ENCODE results near the gene KIRREL1.

Gene KIRREL1

DNA sequence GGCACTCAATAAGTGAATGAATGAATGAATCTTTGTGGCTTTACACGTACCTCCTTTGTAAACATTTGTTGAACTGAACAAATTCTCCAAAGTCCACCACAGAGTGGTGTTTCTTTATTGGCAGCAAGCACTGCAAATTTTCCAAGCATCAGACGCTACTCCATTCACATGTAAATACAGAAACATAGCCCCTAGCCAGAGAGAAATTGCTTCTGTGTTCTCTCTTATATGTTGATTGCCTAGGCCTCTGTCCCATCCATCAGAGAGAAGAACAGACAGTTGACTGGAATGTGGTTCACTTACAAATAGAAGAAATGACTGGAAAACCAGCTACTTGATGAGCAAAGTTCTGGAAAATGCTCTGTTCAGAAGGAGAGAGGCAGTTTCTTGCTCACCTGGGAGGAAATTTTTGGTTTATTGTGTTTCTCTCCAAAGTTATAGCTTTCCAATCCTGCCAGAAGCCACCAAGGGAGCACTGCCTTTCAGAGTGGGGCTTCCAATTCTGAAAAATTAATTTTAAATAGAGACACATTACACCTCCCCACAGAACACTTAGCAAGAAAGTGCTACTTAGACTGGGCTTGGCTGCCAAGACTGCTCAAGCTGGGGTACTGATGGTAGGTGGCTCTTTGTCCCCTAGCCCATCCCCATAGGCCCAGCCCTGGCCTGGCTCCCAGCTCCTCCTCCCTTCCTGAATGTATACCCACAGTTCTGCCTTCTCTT, 18.1 kb upstream of the KIRREL1 start:
- DNase-seq (ENCODE audit: low spot score), result no peak

DNA sequence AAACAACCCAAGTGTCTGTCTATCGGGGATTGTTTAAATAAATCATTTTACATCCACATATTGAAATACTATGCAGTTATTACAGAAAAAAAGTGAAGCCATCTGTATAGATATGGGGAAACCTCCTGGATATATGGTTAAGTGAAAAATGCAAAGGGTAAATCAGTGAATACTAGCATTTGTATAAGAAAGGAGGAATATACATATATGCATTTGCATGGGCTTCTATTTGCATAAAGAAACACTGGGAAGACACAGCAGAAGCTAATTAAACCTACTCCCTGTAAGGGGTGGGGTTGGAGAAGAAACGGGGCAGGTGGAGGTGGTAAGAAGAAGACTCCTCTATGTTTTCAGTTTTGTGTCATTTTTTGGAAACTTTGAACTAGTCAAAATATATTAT, 16.6 kb upstream of the KIRREL1 start:
- no peak for DNase-seq (ENCODE audit: low spot score)

DNA sequence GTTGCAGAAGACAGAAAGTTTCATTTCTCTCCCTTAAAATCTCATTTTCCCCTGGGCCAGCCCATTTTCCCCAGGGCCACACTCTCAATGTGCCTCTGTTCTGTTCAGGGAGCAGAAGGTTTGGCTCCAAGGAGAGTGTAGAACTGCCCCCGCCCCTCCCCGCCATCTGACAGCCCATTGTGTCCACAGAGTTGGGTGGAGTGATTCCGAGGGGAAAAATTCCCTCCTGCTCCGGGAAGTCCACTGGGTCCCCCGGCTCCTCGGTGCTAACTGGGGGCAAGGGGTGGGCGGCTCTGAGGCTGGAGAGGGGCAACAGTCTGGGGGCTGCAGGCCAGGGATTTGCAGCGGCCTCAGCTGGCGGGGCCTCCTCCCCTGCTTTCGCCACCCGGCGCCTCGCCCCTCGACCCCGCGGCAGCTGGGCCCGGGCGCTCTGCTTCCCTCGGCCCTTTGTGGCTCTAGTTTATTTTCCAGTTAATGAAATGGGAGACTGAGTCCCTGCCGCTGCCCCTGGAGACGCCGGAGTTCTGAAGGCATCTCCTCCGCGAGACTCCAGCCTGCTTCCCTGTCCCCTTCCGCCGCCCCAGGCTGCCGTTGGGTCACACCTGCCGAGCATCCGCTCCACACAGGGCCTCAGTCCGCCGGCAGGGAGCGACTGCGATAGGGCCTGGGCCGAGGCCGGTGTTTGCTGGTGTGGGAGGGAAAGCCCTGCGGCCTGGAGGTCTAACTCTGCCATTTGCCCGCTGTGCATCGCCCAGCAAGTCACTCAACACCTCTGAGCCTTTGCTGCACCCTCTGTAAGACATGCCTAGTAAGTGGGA, 14.7 kb upstream of the KIRREL1 start:
- no peak for DNase-seq (ENCODE audit: low spot score)

DNA sequence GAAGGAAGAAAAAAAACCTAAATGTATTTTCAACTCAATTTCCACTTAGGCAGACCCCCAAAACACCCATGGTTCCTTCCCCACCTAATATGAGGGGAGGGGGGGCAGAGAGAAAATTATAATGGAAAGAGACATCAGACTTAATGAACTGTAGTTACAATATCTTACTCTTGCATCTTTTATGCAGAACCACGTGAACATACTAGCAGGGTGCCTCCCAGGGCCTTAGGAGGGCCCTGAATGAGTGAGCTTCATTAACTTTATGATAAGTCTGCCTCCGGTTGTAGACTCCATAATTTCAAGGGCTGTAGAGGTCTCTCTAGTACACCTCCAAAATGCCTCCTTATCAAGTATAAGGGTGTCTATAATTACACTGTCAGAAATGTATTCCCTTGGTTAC, 11.3 kb upstream of the KIRREL1 start:
- DNase-seq (ENCODE audit: low spot score), result no peak

GRCh38 chr1:157983787-157984186, 9.7 kb upstream of the KIRREL1 start:
- DNase-seq (ENCODE audit: low spot score), result no peak

DNA sequence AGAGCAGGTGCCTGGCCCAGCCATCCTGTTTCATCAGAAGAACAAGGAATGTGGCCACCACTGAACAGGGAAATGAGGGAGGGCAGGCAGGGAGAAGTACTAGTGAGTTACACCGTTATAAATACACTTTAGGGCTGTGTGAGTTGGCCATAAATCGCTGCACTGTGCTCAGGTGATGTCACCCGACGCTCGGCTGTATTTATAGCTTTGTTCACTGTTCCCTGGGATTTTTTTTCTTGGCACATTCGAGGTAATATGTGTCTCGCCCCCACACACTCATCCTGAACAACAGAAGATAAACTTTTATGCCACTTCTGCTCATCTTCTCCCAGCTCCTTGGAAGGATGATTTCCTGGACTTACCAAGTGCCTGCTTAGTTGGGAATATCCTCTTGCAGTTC, 9.0 kb upstream of the KIRREL1 start:
- no peak for DNase-seq (ENCODE audit: low spot score)

DNA sequence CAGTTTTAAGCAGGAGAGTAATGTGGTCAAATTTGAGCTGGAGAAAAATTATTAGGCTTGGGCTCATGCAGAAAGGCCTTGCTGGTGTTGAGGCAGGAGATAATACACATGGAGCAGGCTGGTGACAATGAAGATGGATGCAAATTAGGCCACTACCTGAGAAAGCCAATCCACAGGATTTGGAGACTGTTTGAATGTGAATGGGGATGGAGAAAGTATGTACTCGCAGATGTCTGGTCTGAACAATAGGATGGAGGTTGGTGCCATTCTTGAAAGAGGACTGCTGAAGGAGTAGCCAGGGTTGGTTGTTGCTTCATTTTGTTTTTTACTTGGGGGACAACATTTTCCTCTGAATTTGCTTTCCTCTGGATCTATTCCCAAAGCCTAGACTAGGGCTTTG, 8.0 kb upstream of the KIRREL1 start:
- no peak for DNase-seq (ENCODE audit: low spot score)

GRCh38 chr1:157988002-157988401, 5.4 kb upstream of the KIRREL1 start:
- DNase-seq (ENCODE audit: low spot score), result no peak

DNA sequence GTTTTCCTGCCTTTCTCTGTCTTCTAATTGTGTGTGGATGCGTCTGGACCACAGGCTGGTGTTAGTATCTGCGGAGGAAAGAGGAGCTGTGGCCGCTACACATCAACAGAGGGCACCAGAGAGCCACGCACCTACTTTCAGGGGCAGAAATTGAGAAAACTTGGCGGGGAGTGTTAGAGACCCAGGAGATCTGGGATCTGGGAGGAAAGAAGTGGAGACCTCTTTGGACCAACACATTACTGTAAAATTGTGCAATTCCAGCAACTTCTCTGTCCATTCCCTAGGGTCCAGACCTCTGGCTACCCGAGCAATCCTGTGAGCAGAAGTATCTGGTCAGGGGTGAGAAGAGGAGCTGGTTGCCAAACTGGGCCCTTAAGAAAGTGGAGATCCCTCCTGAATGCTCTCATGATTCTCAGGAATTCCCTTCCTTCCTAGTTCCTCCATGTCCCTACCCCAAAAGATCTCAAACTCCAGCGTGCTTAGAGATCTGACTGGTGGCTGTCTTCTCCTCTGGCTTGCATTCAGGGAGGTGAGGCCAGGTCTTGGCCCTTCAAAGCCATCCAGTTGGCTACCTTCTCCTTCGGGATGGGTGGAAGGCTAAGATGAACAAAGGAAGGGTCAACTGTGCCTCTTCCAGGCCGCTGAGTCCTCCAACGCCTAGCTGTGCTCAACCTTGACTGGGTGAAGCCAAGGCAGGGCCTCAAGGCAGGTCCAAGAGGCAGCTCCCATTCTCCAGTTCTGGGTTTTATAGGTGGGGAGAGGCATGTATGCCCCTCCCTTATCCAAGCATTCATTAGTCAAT, 1.2 kb upstream of the KIRREL1 start:
- DNase-seq (ENCODE audit: low spot score), result peak; percentile 82

DNA sequence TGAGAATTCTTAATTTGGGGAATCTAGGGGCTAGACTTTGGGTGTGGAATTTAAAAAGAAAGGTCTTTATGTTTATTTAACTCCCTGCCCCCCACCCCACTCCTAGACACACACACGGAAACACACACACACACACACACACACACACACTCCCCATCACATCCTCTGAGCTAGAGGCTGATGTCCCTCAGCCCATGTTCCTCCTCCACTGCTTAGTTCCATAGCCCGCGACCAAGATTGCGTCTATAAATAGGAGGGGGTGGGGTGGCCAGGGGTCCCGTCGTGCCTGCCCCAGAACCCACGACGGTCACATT, 655 bp upstream of the KIRREL1 start:
- DNase-seq (ENCODE audit: low spot score), result no peak

DNA sequence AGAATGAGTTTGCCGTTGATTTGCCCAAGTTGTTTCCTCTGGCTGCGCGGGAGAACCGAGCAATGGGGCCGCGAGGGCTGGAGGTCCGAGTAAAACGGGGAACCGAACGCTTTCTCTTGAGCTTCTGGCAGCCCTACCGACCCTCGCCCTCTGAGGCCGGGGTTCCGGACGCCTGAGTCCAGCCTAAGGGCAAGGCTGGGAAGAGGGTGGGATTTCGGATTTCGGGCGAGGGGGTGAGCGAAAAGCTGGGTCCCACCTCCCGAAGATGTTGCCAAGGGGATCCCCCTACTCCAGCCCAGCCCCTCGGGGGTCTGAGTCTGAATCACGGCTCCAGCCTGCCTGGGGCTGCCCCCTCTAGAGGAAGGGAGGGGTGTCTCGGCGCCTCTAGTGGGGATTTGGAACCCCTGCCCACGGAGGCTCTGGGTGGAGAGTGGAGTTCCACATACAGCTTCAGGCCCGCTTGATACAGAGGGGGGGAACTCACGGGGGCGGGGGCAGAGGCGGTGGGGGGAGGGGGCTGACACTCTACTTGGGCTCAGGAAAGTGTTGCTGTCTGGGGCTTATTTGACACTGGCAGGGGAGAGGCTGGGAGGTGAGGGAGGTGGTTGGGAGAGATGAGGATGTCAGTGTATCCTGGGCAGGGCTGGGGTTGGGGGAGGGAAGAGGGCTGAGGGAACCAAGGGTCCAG, 617 bp downstream of the KIRREL1 start:
- DNase-seq (ENCODE audit: low spot score), result no peak

GRCh38 chr1:157994704-157995582, 1.5 kb downstream of the KIRREL1 start:
- DNase-seq (ENCODE audit: low spot score), result no peak

- no peak for DNase-seq (ENCODE audit: low spot score)
Observed at GRCh38 chr1:157995583-157996169, 2.2 kb downstream of the KIRREL1 start.

DNA sequence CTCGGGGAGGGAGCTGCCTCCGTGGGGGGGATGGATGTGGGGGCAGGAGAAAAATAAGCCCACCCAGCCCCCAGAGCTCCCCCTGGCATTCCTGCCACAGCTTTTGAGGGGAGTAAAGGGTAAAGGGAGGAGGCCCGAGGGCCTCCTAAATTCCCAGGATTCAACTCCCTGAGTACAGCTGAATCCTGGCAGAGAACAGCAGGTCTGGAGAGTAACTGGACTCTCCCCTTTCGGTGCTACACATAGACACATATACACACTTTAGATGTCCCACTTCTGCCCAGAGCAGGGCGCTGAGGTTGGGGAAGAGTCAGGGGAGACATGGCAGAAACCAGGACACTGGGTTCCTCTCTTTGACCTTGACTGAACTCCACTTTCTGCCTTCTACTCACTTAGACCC, 3.0 kb downstream of the KIRREL1 start:
- no peak for DNase-seq (ENCODE audit: low spot score)

DNA sequence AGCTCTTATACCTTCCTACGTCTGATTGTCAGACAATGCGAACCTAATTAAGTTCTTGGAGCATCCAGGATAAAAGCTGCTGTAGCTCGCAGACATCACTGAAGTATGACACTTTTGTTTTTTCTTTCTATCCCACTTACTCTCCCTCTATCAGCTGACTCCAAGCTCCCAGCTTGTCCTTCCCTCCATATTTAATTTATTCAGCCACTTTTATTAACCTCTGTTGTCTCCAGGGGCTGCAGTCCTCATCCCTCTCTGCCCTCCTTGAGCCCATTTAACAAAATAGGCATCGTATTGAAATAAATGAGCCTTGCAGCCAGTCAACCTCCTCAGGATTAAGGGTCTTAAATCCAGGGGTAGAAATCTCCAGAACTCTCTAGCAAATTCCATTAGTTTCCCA, 7.1 kb downstream of the KIRREL1 start:
- no peak for DNase-seq (ENCODE audit: low spot score)

DNA sequence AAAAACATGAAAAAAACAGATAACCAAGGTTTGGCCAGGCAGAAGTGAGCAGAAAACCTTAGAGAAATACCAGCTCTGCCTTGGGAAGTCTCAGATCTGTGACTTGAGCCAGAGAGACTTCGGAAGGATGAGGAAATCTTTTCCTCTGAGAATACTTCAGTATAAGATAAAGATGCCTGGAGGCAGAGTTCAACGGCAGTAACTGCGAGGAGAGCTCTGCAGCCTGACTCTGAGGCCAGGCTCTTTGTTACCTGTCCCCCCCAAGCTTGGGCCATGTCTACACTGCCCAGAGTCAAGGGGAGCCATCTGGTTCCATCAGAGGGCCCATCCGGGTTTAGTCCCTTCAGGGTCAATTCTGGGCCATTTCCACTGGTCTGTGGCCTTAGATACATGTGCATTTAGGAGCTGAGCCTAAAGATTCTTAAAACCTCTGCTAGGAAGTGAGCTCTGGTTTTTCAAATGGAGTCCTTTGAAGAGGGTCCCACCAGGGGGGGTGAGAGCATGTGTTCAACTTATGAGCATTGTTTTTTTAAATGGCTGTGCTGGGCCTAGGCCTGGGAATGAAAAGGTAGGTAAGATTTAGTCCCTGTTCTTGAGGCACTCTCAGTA, 8.7 kb downstream of the KIRREL1 start:
- no peak for DNase-seq (ENCODE audit: low spot score)

DNA sequence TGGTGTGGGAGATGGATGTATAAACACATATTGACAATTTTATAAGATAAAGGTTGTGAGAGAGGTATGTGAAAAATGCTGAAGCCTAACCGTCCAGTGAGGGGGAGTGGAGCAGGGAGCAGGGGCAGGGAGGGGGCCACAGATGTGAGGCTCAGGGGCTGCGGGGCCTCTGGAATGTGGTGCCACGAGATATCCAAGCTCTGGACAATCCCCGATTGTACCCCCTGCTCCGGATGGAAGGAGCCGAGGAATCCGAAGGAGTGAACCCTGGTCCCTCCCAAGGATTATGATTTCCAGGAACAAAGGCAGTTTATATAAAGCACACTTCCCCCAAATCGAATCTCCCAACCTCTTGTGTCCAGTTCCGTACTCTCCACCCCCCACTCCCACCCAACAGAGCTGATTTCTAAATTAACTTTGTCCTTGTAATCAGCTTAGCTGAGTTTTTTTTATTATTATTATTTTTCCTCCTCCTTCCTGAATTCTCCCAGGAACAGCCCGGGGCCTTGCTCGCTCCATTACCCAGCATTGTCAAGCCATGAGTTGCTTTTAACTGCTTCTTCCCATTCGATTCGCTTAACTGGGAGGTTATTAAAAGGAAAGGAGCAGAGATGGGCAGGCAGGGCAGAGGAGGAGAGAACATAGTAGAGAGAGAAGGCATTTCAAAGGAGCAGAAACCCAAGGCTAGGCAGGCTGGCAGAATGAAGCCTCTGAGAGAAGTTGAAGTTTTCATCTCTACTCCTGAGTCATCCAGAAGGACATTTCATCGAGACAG, 9.4 kb downstream of the KIRREL1 start:
- no peak for DNase-seq (ENCODE audit: low spot score)

DNA sequence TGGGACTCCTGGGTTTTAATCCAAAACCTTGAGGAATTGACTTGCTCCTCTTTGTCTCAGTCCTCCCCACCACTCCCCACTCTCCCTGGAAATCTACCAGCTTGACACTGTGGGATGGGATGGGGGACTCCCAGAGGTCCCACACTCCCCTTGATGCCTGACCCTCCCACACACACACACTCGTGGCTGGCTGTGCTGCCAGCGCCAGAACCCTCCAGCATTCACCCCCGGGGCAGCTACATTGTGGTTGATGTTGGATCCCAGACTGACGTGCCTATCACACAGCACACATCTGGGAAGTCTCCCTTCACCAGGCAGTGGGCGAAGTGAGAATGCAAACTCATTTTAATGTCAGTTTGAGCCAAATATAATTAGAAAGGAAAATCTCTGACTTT, 10.0 kb downstream of the KIRREL1 start:
- no peak for DNase-seq (ENCODE audit: low spot score)

GRCh38 chr1:158005224-158005623, 11.8 kb downstream of the KIRREL1 start:
- no peak for DNase-seq (ENCODE audit: low spot score)

DNA sequence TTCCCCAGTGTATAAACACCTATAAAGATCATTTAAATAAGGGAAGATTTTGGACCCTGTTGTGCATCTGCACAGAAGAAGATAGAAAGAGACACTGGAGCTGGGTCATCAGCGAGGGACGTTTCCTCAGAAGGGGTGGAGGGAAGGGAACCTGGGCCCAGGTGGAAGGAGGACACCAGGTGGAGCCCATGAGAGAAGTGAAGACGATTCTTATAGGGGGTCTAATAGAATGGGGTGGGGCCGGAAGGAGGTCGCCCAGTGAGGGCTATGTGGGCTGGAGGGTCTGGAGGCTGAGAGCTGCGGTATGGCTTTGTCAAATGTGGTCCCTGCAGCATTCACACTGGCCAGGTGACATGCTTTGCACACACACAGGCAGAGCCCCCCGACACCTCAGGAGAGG, 13.7 kb downstream of the KIRREL1 start:
- DNase-seq (ENCODE audit: low spot score), result no peak
